Transverse colon (tissue), 4 donors: ENCODE data around the gene SRPK2. TPM values are rescaled to one million over a fixed set of nuclear protein-coding genes. Genes with fewer than 3 reads are reported as not detected.

ENCODE experiments used
- DNase-seq: peaks from one replicate; pipeline ENCODE4 v3.0.0-alpha.2; 2019
- H3K27ac ChIP-seq, 4 donors: fragments of 200-600 bp; sonication (generic); 2 replicates each; pipeline ENCODE4 v1.5.1; 2016 to 2018; ENCODE audit warnings: inconsistent platforms in 4 of 4
- H3K27me3 ChIP-seq: fragments of 200-600 bp; sonication (generic); 2 replicates; pipeline ENCODE4 v1.5.1; 2017; ENCODE audit warnings: inconsistent platforms
- H3K36me3 ChIP-seq, 4 donors: fragments of 200-600 bp; sonication (generic); 2 replicates each; pipeline ENCODE4 v1.5.1; 2017 to 2019; ENCODE audit warnings: inconsistent platforms in 4 of 4
- H3K4me1 ChIP-seq, 4 donors: fragments of 200-600 bp; sonication (generic); 2 replicates each; pipeline ENCODE4 v1.5.1; 2017 to 2020; ENCODE audit warnings: inconsistent platforms in 4 of 4
- H3K4me3 ChIP-seq, 4 donors: fragments of 200-600 bp; sonication (generic); 1 replicate in 1 of 4; 2 replicates in 3 of 4; pipeline versions ENCODE4 v1.5.1 to v1.6.1; 2017 to 2019; ENCODE audit warnings: inconsistent platforms in 4 of 4
- H3K9me3 ChIP-seq, 2 donors: fragments of 200-600 bp; sonication (generic); 2 replicates each; pipeline ENCODE4 v1.5.1; 2017 to 2019; ENCODE audit warnings: inconsistent platforms in 2 of 2
- CTCF ChIP-seq, 5 experiments: fragments of 200-600 bp in 3 of 5; fragments of 450-650 bp in 2 of 5; sonication (generic) in 3 of 5; IDR thresholded peaks; 1 replicate in 2 of 5; 2 replicates in 3 of 5; pipeline ENCODE4 v1.5.1; 2016 to 2017; ENCODE audit warnings: antibody characterized with exemption in 5 of 5, inconsistent platforms in 3 of 5, mild to moderate bottlenecking in 2 of 5, moderate library complexity in 1 of 5
- EP300 ChIP-seq: sonication (generic); formaldehyde crosslinking; IDR thresholded peaks from one replicate; pipeline ENCODE4 v1.6.1; 2017; ENCODE audit warnings: antibody characterized with exemption, low read depth
- POLR2A ChIP-seq: fragments of 450-650 bp; IDR thresholded peaks from one replicate; pipeline ENCODE4 v1.6.1; 2016; ENCODE audit warnings: antibody characterized with exemption, mild to moderate bottlenecking, moderate library complexity
- POLR2AphosphoS5 ChIP-seq, 3 donors: sonication (generic); formaldehyde crosslinking; IDR thresholded peaks; one replicate each; pipeline ENCODE4 v1.6.1; 2016; ENCODE audit warnings: antibody characterized with exemption in 3 of 3
- WGBS, 2 donors: methylation state at CpG; one replicate each; pipeline ENCODE4 v1.1.5; 2018; ENCODE audit warnings: low coverage in 1 of 2; 5-methylcytosine and 5-hydroxymethylcytosine counted together
- in situ Hi-C, 4 donors: fragments of 200-750 bp; cut with MboI; loops; one replicate each; pipeline versions ENCODE4 v1.15.0 to v1.15.1; 2017; ENCODE audit warnings: low sequenced_read_pairs in 3 of 4, low pct_ligation_motif_present in 1 of 4, low pct_unique_long_range_greater_than_20kb in 1 of 4
- intact Hi-C: fragments of 100-400 bp; cut with DNase I; formaldehyde crosslinking; loops from one replicate; pipeline ENCODE4 v1.15.1; 2023; ENCODE audit warnings: low total_unique reads
- total RNA-seq, 4 donors: library from RNA; depleted of rRNA; stranded (reverse); fragments of >200 nt; gene quantifications; one replicate each; pipeline ENCODE4 v1.1.0, GENCODE V29; 2016

Gene SRPK2
- total RNA-seq, 4 donors from 2014 or later = 18.3 to 93.1 (median 43.8) TPM

- Histone ChIP-seq H3K4me1 (no peaks in the 10 kb centered on the region), H3K27ac (no peak overlapping the region), H3K36me3 (peaks cover 0 to 10% (median 0%) of the 10 kb centered on the region in 4 donors), H3K27me3 (no peaks in the 10 kb centered on the region), H3K9me3 (no peaks in the 10 kb centered on the region), H3K4me3 (no peak overlapping the region)
- intact Hi-C loops = no loop called here
- 91% methylated on average over 5 of the region's 5 CpGs; no CpG with 5 or more reads in 1 of the 2 donors for WGBS, 2 donors
- TF ChIP-seq POLR2A = no peak
- no peak for TF ChIP-seq CTCF (IDR thresholded peaks at IDR 0.05)
- TF ChIP-seq EP300 = no peak
- no peak for TF ChIP-seq POLR2AphosphoS5 (IDR thresholded peaks at IDR 0.05)
- in situ Hi-C loops = no loop called here
- no peak for DNase-seq
Observed at GRCh38 chr7:105130048-105130447, 258.7 kb downstream of the SRPK2 start.

- H3K4me3 ChIP-seq = no peak overlapping the region
- H3K36me3 ChIP-seq = peaks cover 0 to 14% (median 0%) of the 10 kb centered on the region in 4 donors
- no peaks in the 10 kb centered on the region for H3K27me3 ChIP-seq
- no peak for TF ChIP-seq CTCF (IDR thresholded peaks at IDR 0.05)
- no peak for TF ChIP-seq POLR2A
- TF ChIP-seq EP300 = no peak
- no peak for TF ChIP-seq POLR2AphosphoS5 (IDR thresholded peaks at IDR 0.05)
- 76 to 81% methylated on average over 4 to 8 of the region's 8 CpGs for whole genome bisulfite sequencing, 2 donors
- intact Hi-C loops = no loop called here
- H3K27ac ChIP-seq = no peak overlapping the region
- DNase-seq = no peak
- no peaks in the 10 kb centered on the region for H3K9me3 ChIP-seq
- in situ Hi-C loops = no loop called here
- no peaks in the 10 kb centered on the region for H3K4me1 ChIP-seq
Observed at GRCh38 chr7:105127179-105127578, 261.5 kb downstream of the SRPK2 start.

- Histone ChIP-seq H3K9me3 (no peaks in the 10 kb centered on the region), H3K4me1 (no peaks in the 10 kb centered on the region), H3K27me3 (no peaks in the 10 kb centered on the region), H3K4me3 (no peak overlapping the region), H3K36me3 (peaks cover 0 to 14% (median 0%) of the 10 kb centered on the region in 4 donors), H3K27ac (no peak overlapping the region)
- WGBS, 2 donors = 94 to 100% methylated on average over 1 to 4 of the region's 4 CpGs
- in situ Hi-C loops (no loop called here), intact Hi-C loops (no loop called here)
- no peak for DNase-seq
- no peak for TF ChIP-seq POLR2A
- TF ChIP-seq CTCF (IDR thresholded peaks at IDR 0.05) = no peak
- no peak for TF ChIP-seq EP300
- no peak for TF ChIP-seq POLR2AphosphoS5 (IDR thresholded peaks at IDR 0.05)
Observed at GRCh38 chr7:105126436-105126975, 262.2 kb downstream of the SRPK2 start.

- in situ Hi-C loops = no loop called here
- no peak for DNase-seq
- WGBS, 2 donors = 92 to 93% methylated on average over 9 to 12 of the region's 12 CpGs
- no peak overlapping the region for H3K4me3 ChIP-seq
- intact Hi-C loops = no loop called here
- H3K27ac ChIP-seq = no peak overlapping the region
- H3K9me3 ChIP-seq = no peaks in the 10 kb centered on the region
- H3K36me3 ChIP-seq = peaks cover 0 to 14% (median 0%) of the 10 kb centered on the region in 4 donors
- H3K27me3 ChIP-seq = no peaks in the 10 kb centered on the region
- no peaks in the 10 kb centered on the region for H3K4me1 ChIP-seq
- TF ChIP-seq POLR2AphosphoS5 (IDR thresholded peaks at IDR 0.05) (no peak), POLR2A (no peak), CTCF (IDR thresholded peaks at IDR 0.05) (no peak)
Observed at GRCh38 chr7:105125745-105126144, 263.0 kb downstream of the SRPK2 start.
